Measurements from ENCODE around the gene NID1.

NID1 gene

GRCh38 chr1:236108027-236108648 is 43.2 kb upstream of the NID1 start:
- no peak for TF ChIP-seq CTCF (IDR thresholded peaks at IDR 0.05; ENCODE audit: insufficient read depth, missing control alignments)
- FAIRE-seq: no peak
- no peak for DNase-seq (ENCODE audit: insufficient read length, low spot score)

GRCh38 chr1:236107121-236107907 is 42.4 kb upstream of the NID1 start:
- DNase-seq (ENCODE audit: insufficient read length, low spot score): no peak
- FAIRE-seq: no peak
- TF ChIP-seq CTCF (IDR thresholded peaks at IDR 0.05; ENCODE audit: insufficient read depth, missing control alignments): no peak

GRCh38 chr1:236103646-236104218 is 38.8 kb upstream of the NID1 start:
- peak; percentile 98 for TF ChIP-seq CTCF (IDR thresholded peaks at IDR 0.05; ENCODE audit: insufficient read depth, missing control alignments)
- DNase-seq (ENCODE audit: insufficient read length, low spot score) (peak; percentile 94), FAIRE-seq (no peak)

- no peak for DNase-seq (ENCODE audit: insufficient read length, low spot score)
- TF ChIP-seq CTCF (IDR thresholded peaks at IDR 0.05; ENCODE audit: insufficient read depth, missing control alignments): no peak
Measured at GRCh38 chr1:236103059-236103458, 38.2 kb upstream of the NID1 start.

GRCh38 chr1:236102611-236103010 is 37.7 kb upstream of the NID1 start:
- DNase-seq (ENCODE audit: insufficient read length, low spot score): no peak
- FAIRE-seq: no peak
- TF ChIP-seq CTCF (IDR thresholded peaks at IDR 0.05; ENCODE audit: insufficient read depth, missing control alignments): no peak

More at GRCh38 chr1:236103059-236103458, 38.2 kb upstream of the NID1 start:
- no peak for FAIRE-seq

GRCh38 chr1:236101233-236102200 is 36.6 kb upstream of the NID1 start:
- DNase-seq (ENCODE audit: insufficient read length, low spot score): no peak
- FAIRE-seq: no peak
- no peak for TF ChIP-seq CTCF (IDR thresholded peaks at IDR 0.05; ENCODE audit: insufficient read depth, missing control alignments)

Measured in D721Med (cell line).